Caco-2 (cell line): ENCODE results near the gene ZNF710. TPM values are rescaled to one million over a fixed set of nuclear protein-coding genes. Genes with fewer than 3 reads are reported as not detected.

ENCODE experiments used
- BruUV-seq: library from RNA; stranded (reverse); fragments of 400-500 nt; replicated peaks from 2 replicates; lab custom pipeline; 2021; lab: Mats Ljungman, UMichigan
- CTCF ChIA-PET: fragments of 300-600 bp; sonication (Branson Sonifier 250); formaldehyde crosslinking; loops from one replicate; lab custom pipeline; 2022; ENCODE audit warnings: antibody characterized with exemption; lab: Charles Lee
- POLR2A ChIA-PET: fragments of 300-600 bp; sonication (Branson Sonifier 250); formaldehyde crosslinking; loops from one replicate; lab custom pipeline; 2022; ENCODE audit warnings: antibody characterized with exemption; lab: Charles Lee
- DNase-seq, 2 experiments: peaks; one replicate each; pipeline versions ENCODE4 v3.0.0 to v3.0.0-alpha.2; 2020 to 2022
- H3K27me3 ChIP-seq: replicated peaks from 2 replicates; pipeline ENCODE4 v1.6.0; 2011; ENCODE audit warnings: low read length; ENCODE audit not compliant: control insufficient read depth, insufficient read depth
- H3K36me3 ChIP-seq: 2 replicates; pipeline ENCODE4 v1.5.1; 2011; ENCODE audit warnings: low read length; ENCODE audit not compliant: control insufficient read depth, insufficient read depth
- H3K4me1 ChIP-seq: fragments of 250-450 bp; sonication (Bioruptor Pico); 2 replicates; pipeline ENCODE4 v1.5.1; 2020; ENCODE audit warnings: mild to moderate bottlenecking
- H3K4me3 ChIP-seq: 2 replicates; pipeline ENCODE4 v1.5.1; 2011; ENCODE audit warnings: low read depth, mild to moderate bottlenecking, control low read depth, low read length
- H3K9me3 ChIP-seq: fragments of 250-450 bp; sonication (Bioruptor Pico); 2 replicates; pipeline ENCODE4 v1.5.1; 2020; ENCODE audit warnings: mild to moderate bottlenecking, moderate library complexity
- H3K27ac Mint-ChIP-seq: one replicate; pipeline ENCODE4 v1.8.0; 2022; ENCODE audit warnings: mixed read lengths; ENCODE audit not compliant: unreplicated experiment
- H3K27me3 Mint-ChIP-seq: one replicate; pipeline ENCODE4 v1.8.0; 2022; ENCODE audit warnings: mixed read lengths; ENCODE audit not compliant: insufficient read depth, unreplicated experiment
- H3K36me3 Mint-ChIP-seq: one replicate; pipeline ENCODE4 v1.8.0; 2022; ENCODE audit warnings: mild to moderate bottlenecking, mixed read lengths; ENCODE audit not compliant: insufficient read depth, unreplicated experiment
- H3K4me1 Mint-ChIP-seq: one replicate; pipeline ENCODE4 v1.8.0; 2022; ENCODE audit warnings: low read depth, mixed read lengths; ENCODE audit not compliant: unreplicated experiment
- H3K4me3 Mint-ChIP-seq: one replicate; pipeline ENCODE4 v1.8.0; 2022; ENCODE audit warnings: mild to moderate bottlenecking, moderate library complexity, mixed read lengths; ENCODE audit not compliant: unreplicated experiment
- H3K9me3 Mint-ChIP-seq: one replicate; pipeline ENCODE4 v1.8.0; 2022; ENCODE audit warnings: mixed read lengths; ENCODE audit not compliant: unreplicated experiment
- intact Hi-C: fragments of 100-400 bp; cut with micrococcal nuclease; formaldehyde crosslinking; loops from one replicate; pipeline ENCODE4 v1.10.0; 2022; ENCODE audit not compliant: unreplicated experiment
- total RNA-seq: library from RNA; stranded (reverse); gene quantifications from 2 replicates; pipeline ENCODE4 v1.2.3, GENCODE V29; 2022
- TF ChIP-seq, protein P1 (sequence below), 2 experiments: fragments of 200-600 bp in 1 of 2; IDR thresholded peaks; 1 replicate in 1 of 2; 2 replicates in 1 of 2; pipeline versions ENCODE4 v1.5.1 to v1.8.0; 2011 to 2022; ENCODE audit warnings: antibody characterized with exemption in 1 of 2, control low read depth in 1 of 2, inconsistent platforms in 1 of 2, low read depth in 1 of 2, low read length in 1 of 2, mild to moderate bottlenecking in 1 of 2, moderate library complexity in 1 of 2; ENCODE audit not compliant: insufficient read depth in 1 of 2, severe bottlenecking in 1 of 2, unreplicated experiment in 1 of 2

Gene ZNF710
- total RNA-seq, 1 experiment from 2014 or later = 21.4 TPM

DNA sequence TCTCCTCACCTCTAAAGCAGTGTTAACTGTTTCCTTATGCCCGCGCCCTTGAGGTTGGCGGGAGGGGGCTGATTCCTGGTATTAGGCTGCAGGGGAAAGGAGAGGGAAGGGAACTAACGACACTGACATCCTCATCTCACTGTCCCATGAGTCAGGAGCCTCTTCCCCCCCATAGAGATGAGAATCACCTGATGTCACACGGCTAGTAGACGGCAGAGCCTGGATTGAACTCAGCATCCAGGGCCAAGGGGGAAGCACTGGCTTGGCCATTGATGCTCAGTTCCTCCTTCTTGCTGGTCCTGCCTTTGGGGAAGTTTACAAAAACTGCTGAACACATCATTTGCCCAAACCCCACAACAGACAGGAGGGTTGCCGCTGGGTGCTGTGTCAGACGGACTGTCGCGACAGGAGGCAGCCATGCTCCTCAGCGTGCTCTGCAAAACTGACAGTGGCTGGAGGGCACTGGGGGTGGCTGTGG, 62.7 kb downstream of the ZNF710 start:
- no peaks in the 10 kb centered on the region for H3K4me1 ChIP-seq
- Mint-ChIP-seq H3K4me3 (no peak overlapping the region), H3K27ac (no peak overlapping the region), H3K4me1 (no peaks in the 10 kb centered on the region), H3K27me3 (no peaks in the 10 kb centered on the region), H3K36me3 (no peaks in the 10 kb centered on the region), H3K9me3 (no peaks in the 10 kb centered on the region)
- TF ChIP-seq, protein P1, sequence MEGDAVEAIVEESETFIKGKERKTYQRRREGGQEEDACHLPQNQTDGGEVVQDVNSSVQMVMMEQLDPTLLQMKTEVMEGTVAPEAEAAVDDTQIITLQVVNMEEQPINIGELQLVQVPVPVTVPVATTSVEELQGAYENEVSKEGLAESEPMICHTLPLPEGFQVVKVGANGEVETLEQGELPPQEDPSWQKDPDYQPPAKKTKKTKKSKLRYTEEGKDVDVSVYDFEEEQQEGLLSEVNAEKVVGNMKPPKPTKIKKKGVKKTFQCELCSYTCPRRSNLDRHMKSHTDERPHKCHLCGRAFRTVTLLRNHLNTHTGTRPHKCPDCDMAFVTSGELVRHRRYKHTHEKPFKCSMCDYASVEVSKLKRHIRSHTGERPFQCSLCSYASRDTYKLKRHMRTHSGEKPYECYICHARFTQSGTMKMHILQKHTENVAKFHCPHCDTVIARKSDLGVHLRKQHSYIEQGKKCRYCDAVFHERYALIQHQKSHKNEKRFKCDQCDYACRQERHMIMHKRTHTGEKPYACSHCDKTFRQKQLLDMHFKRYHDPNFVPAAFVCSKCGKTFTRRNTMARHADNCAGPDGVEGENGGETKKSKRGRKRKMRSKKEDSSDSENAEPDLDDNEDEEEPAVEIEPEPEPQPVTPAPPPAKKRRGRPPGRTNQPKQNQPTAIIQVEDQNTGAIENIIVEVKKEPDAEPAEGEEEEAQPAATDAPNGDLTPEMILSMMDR (IDR thresholded peaks at IDR 0.05; ENCODE audit: insufficient read depth in 1 of 2, low read depth in 1 of 2, low read length in 1 of 2, severe bottlenecking in 1 of 2, unreplicated experiment in 1 of 2) = no peak
- no peaks in the 10 kb centered on the region for H3K9me3 ChIP-seq
- CTCF ChIA-PET = no interaction called here
- DNase-seq = no peak
- H3K36me3 ChIP-seq = no peaks in the 10 kb centered on the region
- no peaks in the 10 kb centered on the region for H3K27me3 ChIP-seq
- intact Hi-C loops = no loop called here
- POLR2A ChIA-PET = no interaction called here
- no TSS peak for BruUV-seq
- H3K4me3 ChIP-seq = no peak overlapping the region

GRCh38 chr15:90064911-90065681, 64.0 kb downstream of the ZNF710 start:
- no peak overlapping the region for H3K27ac Mint-ChIP-seq
- Histone ChIP-seq H3K36me3 (no peaks in the 10 kb centered on the region), H3K4me1 (no peaks in the 10 kb centered on the region), H3K27me3 (no peaks in the 10 kb centered on the region), H3K9me3 (no peaks in the 10 kb centered on the region), H3K4me3 (no peak overlapping the region)
- no peaks in the 10 kb centered on the region for H3K27me3 Mint-ChIP-seq
- intact Hi-C loops = no loop called here
- POLR2A ChIA-PET = no interaction called here
- H3K4me1 Mint-ChIP-seq = no peaks in the 10 kb centered on the region
- TF ChIP-seq, protein P1 (IDR thresholded peaks at IDR 0.05; ENCODE audit: insufficient read depth in 1 of 2, low read depth in 1 of 2, low read length in 1 of 2, severe bottlenecking in 1 of 2, unreplicated experiment in 1 of 2) = no peak
- no peaks in the 10 kb centered on the region for H3K36me3 Mint-ChIP-seq
- H3K9me3 Mint-ChIP-seq = no peaks in the 10 kb centered on the region
- H3K4me3 Mint-ChIP-seq = no peak overlapping the region
- no peak for DNase-seq
- CTCF ChIA-PET = interaction anchor here (0.7 kb wide), 1 partner anchor 193 kb away, joined by 3 read pairs; no protein-coding TSS in a partner anchor
- no TSS peak for BruUV-seq

GRCh38 chr15:90065682-90066049, 64.5 kb downstream of the ZNF710 start:
- no peak overlapping the region for H3K4me3 ChIP-seq
- no peaks in the 10 kb centered on the region for H3K36me3 Mint-ChIP-seq
- no peaks in the 10 kb centered on the region for H3K9me3 Mint-ChIP-seq
- no peaks in the 10 kb centered on the region for H3K27me3 Mint-ChIP-seq
- no peaks in the 10 kb centered on the region for H3K27me3 ChIP-seq
- H3K4me1 Mint-ChIP-seq = no peaks in the 10 kb centered on the region
- no peaks in the 10 kb centered on the region for H3K9me3 ChIP-seq
- no peaks in the 10 kb centered on the region for H3K4me1 ChIP-seq
- no peak overlapping the region for H3K27ac Mint-ChIP-seq
- no peak for DNase-seq
- BruUV-seq = no TSS peak
- no peaks in the 10 kb centered on the region for H3K36me3 ChIP-seq
- H3K4me3 Mint-ChIP-seq = no peak overlapping the region
- TF ChIP-seq, protein P1 (IDR thresholded peaks at IDR 0.05; ENCODE audit: insufficient read depth in 1 of 2, low read depth in 1 of 2, low read length in 1 of 2, severe bottlenecking in 1 of 2, unreplicated experiment in 1 of 2) = no peak
- ChIA-PET CTCF (no interaction called here), POLR2A (no interaction called here)
- intact Hi-C loops = no loop called here
